HepG2 (cell line): ENCODE data around the gene YIF1A. TPM values are rescaled to one million over a fixed set of nuclear protein-coding genes. Genes with fewer than 3 reads are reported as not detected.

Source experiments
- ATAC-seq: fragments of 200-7000 bp; cut with Tn5 transposase; 3 replicates; pipeline ENCODE4 v1.9.1; 2020; ENCODE audit warnings: mild to moderate bottlenecking, moderate library complexity
- BruUV-seq: library from RNA; stranded (reverse); fragments of 400-500 nt; replicated peaks from 2 replicates; lab custom pipeline; 2021; lab: Mats Ljungman, UMichigan
- CTCF ChIA-PET: fragments of 300-600 bp; formaldehyde crosslinking; extraction: SDS; loops from one replicate; lab custom pipeline; 2021; ENCODE audit warnings: low total read pairs, inconsistent platforms, low intra/inter-chr PET ratio; lab: Yijun Ruan, JAX
- POLR2A ChIA-PET: fragments of 350-600 bp; sonication (Branson Sonifier 250); formaldehyde crosslinking; loops from one replicate; lab custom pipeline; 2020; ENCODE audit warnings: antibody characterized with exemption, inconsistent platforms; lab: Yijun Ruan, JAX
- DNase-seq: peaks from one replicate; pipeline ENCODE4 v3.0.0-alpha.2; 2015; ENCODE audit warnings: low spot score
- FAIRE-seq: peaks from 3 replicates; lab custom pipeline; 2011; peaks lifted over from hg19 to GRCh38; lab: Jason Lieb, UNC
- H2AFZ ChIP-seq: one replicate; pipeline ENCODE4 v1.6.1; 2011; ENCODE audit warnings: low read length, inconsistent platforms
- H3K27ac ChIP-seq: fragments of 300-600 bp; 3 replicates; pipeline ENCODE4 v1.8.0; 2011; ENCODE audit warnings: mixed run types, mild to moderate bottlenecking, mixed read lengths, low read length, inconsistent platforms; ENCODE audit not compliant: insufficient read depth; ENCODE audit errors: extremely low read length
- H3K27me3 ChIP-seq, 2 experiments: fragments of 200-600 bp in 1 of 2; 2 replicates in 1 of 2; 3 replicates in 1 of 2; pipeline versions ENCODE4 v1.6.0 to v1.8.0; 2011; ENCODE audit warnings: low read length in 2 of 2, mild to moderate bottlenecking in 2 of 2, moderate library complexity in 2 of 2, inconsistent platforms in 1 of 2; ENCODE audit not compliant: insufficient read depth in 2 of 2, control insufficient read depth in 1 of 2
- H3K36me3 ChIP-seq, 2 experiments: fragments of 200-600 bp in 1 of 2; replicated peaks in 1 of 2; 2 replicates in 1 of 2; 3 replicates in 1 of 2; pipeline versions ENCODE4 v1.5.1 to v1.8.0; 2011; ENCODE audit warnings: low read length in 2 of 2, inconsistent platforms in 1 of 2; ENCODE audit not compliant: insufficient read depth in 2 of 2, control insufficient read depth in 1 of 2
- H3K4me1 ChIP-seq: 2 replicates; pipeline ENCODE4 v1.5.1; 2012; ENCODE audit warnings: low read length, inconsistent platforms; ENCODE audit not compliant: insufficient read depth
- H3K4me2 ChIP-seq: 2 replicates; pipeline ENCODE4 v1.6.0; 2011; ENCODE audit warnings: low read depth, low read length, inconsistent platforms
- H3K4me3 ChIP-seq, 3 experiments: fragments of 200-600 bp in 1 of 3; sonication (generic), shearing (Covaris generic) in 1 of 3; replicated peaks in 1 of 3; 2 replicates each; pipeline ENCODE4 v1.5.1; 2011 to 2016; ENCODE audit warnings: low read length in 3 of 3, inconsistent platforms in 2 of 3, low read depth in 2 of 3, mild to moderate bottlenecking in 2 of 3, control low read depth in 1 of 3, mixed read lengths in 1 of 3; ENCODE audit not compliant: insufficient read depth in 1 of 3
- H3K79me2 ChIP-seq: one replicate; pipeline ENCODE4 v1.6.1; 2011; ENCODE audit warnings: low read length, inconsistent platforms; ENCODE audit not compliant: insufficient read depth
- H3K9ac ChIP-seq: 2 replicates; pipeline ENCODE4 v1.6.0; 2011; ENCODE audit warnings: mild to moderate bottlenecking, low read depth, low read length, inconsistent platforms; ENCODE audit not compliant: insufficient read depth
- H3K9me3 ChIP-seq: 2 replicates; pipeline ENCODE4 v1.5.1; 2012; ENCODE audit warnings: mild to moderate bottlenecking, low read length
- H4K20me1 ChIP-seq: 2 replicates; pipeline ENCODE4 v1.6.0; 2011; ENCODE audit warnings: inconsistent platforms, mild to moderate bottlenecking, low read length, moderate library complexity; ENCODE audit not compliant: insufficient read depth
- CBX5 ChIP-seq: sonication (generic); formaldehyde crosslinking; IDR thresholded peaks from 2 replicates; pipeline ENCODE4 v1.4.0; 2020; ENCODE audit warnings: missing genetic modification reagents, borderline replicate concordance
- EED ChIP-seq: sonication (generic); formaldehyde crosslinking; IDR thresholded peaks from 2 replicates; pipeline ENCODE4 v1.5.0; 2020; ENCODE audit warnings: mild to moderate bottlenecking, missing genetic modification reagents
- HNF4G ChIP-seq, 2 experiments: sonication (generic) in 1 of 2; formaldehyde crosslinking in 1 of 2; IDR thresholded peaks; 2 replicates each; pipeline versions ENCODE4 v1.4.0 to v1.6.1; 2011 to 2020; ENCODE audit warnings: borderline replicate concordance in 2 of 2, low read depth in 2 of 2, mild to moderate bottlenecking in 2 of 2, low read length in 1 of 2, missing genetic modification reagents in 1 of 2, moderate library complexity in 1 of 2
- JUN ChIP-seq: sonication (generic); formaldehyde crosslinking; IDR thresholded peaks from 2 replicates; pipeline ENCODE4 v1.4.0; 2020; ENCODE audit warnings: mild to moderate bottlenecking, missing genetic modification reagents
- KDM3A ChIP-seq: IDR thresholded peaks from 2 replicates; pipeline ENCODE4 v1.6.1; 2018; ENCODE audit warnings: low read depth, missing compliant biosample characterization
- KIAA2018 ChIP-seq: sonication (generic); formaldehyde crosslinking; IDR thresholded peaks from 2 replicates; pipeline ENCODE4 v1.5.0; 2020; ENCODE audit warnings: mild to moderate bottlenecking, missing genetic modification reagents, borderline replicate concordance
- NRL ChIP-seq: sonication (generic); formaldehyde crosslinking; IDR thresholded peaks from 2 replicates; pipeline ENCODE4 v1.5.0; 2020; ENCODE audit warnings: missing genetic modification reagents, mild to moderate bottlenecking, moderate library complexity, borderline replicate concordance
- SRSF1 ChIP-seq: fragments of 200-400 bp; formaldehyde crosslinking; optimal IDR thresholded peaks from 2 replicates; pipeline ENCODE3; 2017; ENCODE audit warnings: mild to moderate bottlenecking, low read depth, low read length, moderate library complexity
- THAP11 ChIP-seq: IDR thresholded peaks from 2 replicates; pipeline ENCODE4 v1.6.1; 2016; ENCODE audit warnings: missing biosample characterization, missing genetic modification reagents
- ZBTB21 ChIP-seq: sonication (generic); formaldehyde crosslinking; IDR thresholded peaks from 2 replicates; pipeline ENCODE4 v1.4.0; 2020; ENCODE audit warnings: missing genetic modification reagents
- ZNF280B ChIP-seq: sonication (generic); formaldehyde crosslinking; IDR thresholded peaks from 2 replicates; pipeline ENCODE4 v1.5.0; 2020; ENCODE audit warnings: missing genetic modification reagents, mild to moderate bottlenecking, borderline replicate concordance
- ZNF713 ChIP-seq: sonication (generic); formaldehyde crosslinking; IDR thresholded peaks from 2 replicates; pipeline ENCODE4 v1.4.0; 2020; ENCODE audit warnings: mild to moderate bottlenecking, missing genetic modification reagents
- WGBS: methylation state at CpG from one replicate; pipeline ENCODE4 v1.1.6; 2017; ENCODE audit warnings: low lambda C conversion rate; 5-methylcytosine and 5-hydroxymethylcytosine counted together
- in situ Hi-C: cut with HindIII; loops from 2 replicates; pipeline ENCODE4 v1.10.0; 2017; ENCODE audit warnings: low pct_unique_long_range_greater_than_20kb; ENCODE audit not compliant: extremely low pct_ligation_motif_present
- intact Hi-C: fragments of 100-400 bp; cut with micrococcal nuclease; formaldehyde crosslinking; loops from one replicate; pipeline ENCODE4 v1.10.0; 2022; ENCODE audit not compliant: unreplicated experiment
- polyA plus RNA-seq, 8 experiments: library from polyadenylated mRNA; depleted of rRNA in 3 of 8; stranded (reverse) in 7 of 8; unstranded in 1 of 8; fragments of >200 nt; fragmentation: Illumina TruSeq in 4 of 8; extraction: Trizol in 4 of 8; gene quantifications; 2 replicates each; pipeline versions ENCODE4 v1.2.1 to v1.2.3, GENCODE V29; 2011 to 2016; ENCODE audit warnings: low read depth in 4 of 8, missing spikeins in 1 of 8, mixed read lengths in 1 of 8; ENCODE audit not compliant: insufficient read depth in 1 of 8
- total RNA-seq, 5 experiments: library from RNA; depleted of rRNA; stranded (reverse); fragments of >200 nt; fragmentation: Illumina TruSeq; extraction: Trizol; gene quantifications; 2 replicates each; pipeline ENCODE4 v1.2.3, GENCODE V29; 2016; ENCODE audit warnings: low read depth in 1 of 5

YIF1A gene
- total and polyA plus RNA-seq, 2 of the 13 experiments (the other 11 are each of a cell fraction or from before 2014, with no cell fraction given): 133 to 145 TPM

- FAIRE-seq (peak; percentile 48), ATAC-seq (peak; percentile 24), DNase-seq (peak; percentile 58)
- H3K4me3 ChIP-seq: peak overlapping the region; percentile 89 to 98 (median 96)
- BruUV-seq: TSS peak; percentile 53
- H3K4me2 ChIP-seq: peak overlapping the region; percentile 92
- ChIA-PET POLR2A (interaction anchor here (1.0 to 4.0 kb wide), 5 partner anchors 8 to 408 kb away, joined by 4 to 31 read pairs (median 5); partner anchors contain the start of genes RBM4B and YIF1A), CTCF (interaction anchor here (1.6 kb wide), 1 partner anchor 47 kb away, joined by 8 read pairs; no protein-coding TSS in a partner anchor)
- no peaks in the 10 kb centered on the region for H3K9me3 ChIP-seq
- in situ Hi-C loops (no loop called here), intact Hi-C loops (loop anchor here (2.0 kb wide), 1 partner anchor 20 kb away; the partner anchor contains the start of gene YIF1A)
- H3K4me1 ChIP-seq: peaks cover 13% of the 10 kb centered on the region
- H3K27ac ChIP-seq: peak overlapping the region; percentile 78
- peaks cover 9% of the 10 kb centered on the region for H4K20me1 ChIP-seq
- H2AFZ ChIP-seq: no peak overlapping the region
- peak overlapping the region; percentile 93 for H3K9ac ChIP-seq
- H3K36me3 ChIP-seq: peaks cover 26 to 28% of the 10 kb centered on the region in 2 experiments
- H3K79me2 ChIP-seq: peaks cover 24% of the 10 kb centered on the region
- WGBS: 9% methylated on average over 20 of the region's 32 CpGs
- no peaks in the 10 kb centered on the region; a peak in 1 of 5 replicates for H3K27me3 ChIP-seq
- TF ChIP-seq CBX5: no peak
- TF ChIP-seq SRSF1: no peak
- no peak for TF ChIP-seq ZNF713 (CRISPR knock-in tag)
- TF ChIP-seq HNF4G (IDR thresholded peaks at IDR 0.05; ENCODE audit: borderline replicate concordance, low read depth, low read length): no peak
- TF ChIP-seq HNF4G (CRISPR knock-in tag; IDR thresholded peaks at IDR 0.05; ENCODE audit: borderline replicate concordance, low read depth): 0 out of 2 replicates have a peak, but pooled peaks have one; percentile 19
- peak; percentile 40; the same call in 1 of the 2 replicates for TF ChIP-seq ZNF280B (CRISPR knock-in tag)
- no peak for TF ChIP-seq NRL (CRISPR knock-in tag)
- TF ChIP-seq JUN (CRISPR knock-in tag): no peak
- TF ChIP-seq ZBTB21 (CRISPR knock-in tag): no peak
- TF ChIP-seq KIAA2018 (CRISPR knock-in tag): no peak
- TF ChIP-seq THAP11: no peak
- TF ChIP-seq EED: no peak
- no peak for TF ChIP-seq KDM3A (CRISPR knock-in tag)
Observed at GRCh38 chr11:66268952-66269905, 19.7 kb downstream of the YIF1A start.
